SIG-M5 treated with dmso at 0.1 percent for 504 hours (cell line): ENCODE results near the gene BAG1.

Experiments
- DNase-seq: peaks from one replicate; lab custom pipeline; 2025; ENCODE audit not compliant: unreplicated experiment; lab: John Stamatoyannopoulos, UW

Gene BAG1

DNA sequence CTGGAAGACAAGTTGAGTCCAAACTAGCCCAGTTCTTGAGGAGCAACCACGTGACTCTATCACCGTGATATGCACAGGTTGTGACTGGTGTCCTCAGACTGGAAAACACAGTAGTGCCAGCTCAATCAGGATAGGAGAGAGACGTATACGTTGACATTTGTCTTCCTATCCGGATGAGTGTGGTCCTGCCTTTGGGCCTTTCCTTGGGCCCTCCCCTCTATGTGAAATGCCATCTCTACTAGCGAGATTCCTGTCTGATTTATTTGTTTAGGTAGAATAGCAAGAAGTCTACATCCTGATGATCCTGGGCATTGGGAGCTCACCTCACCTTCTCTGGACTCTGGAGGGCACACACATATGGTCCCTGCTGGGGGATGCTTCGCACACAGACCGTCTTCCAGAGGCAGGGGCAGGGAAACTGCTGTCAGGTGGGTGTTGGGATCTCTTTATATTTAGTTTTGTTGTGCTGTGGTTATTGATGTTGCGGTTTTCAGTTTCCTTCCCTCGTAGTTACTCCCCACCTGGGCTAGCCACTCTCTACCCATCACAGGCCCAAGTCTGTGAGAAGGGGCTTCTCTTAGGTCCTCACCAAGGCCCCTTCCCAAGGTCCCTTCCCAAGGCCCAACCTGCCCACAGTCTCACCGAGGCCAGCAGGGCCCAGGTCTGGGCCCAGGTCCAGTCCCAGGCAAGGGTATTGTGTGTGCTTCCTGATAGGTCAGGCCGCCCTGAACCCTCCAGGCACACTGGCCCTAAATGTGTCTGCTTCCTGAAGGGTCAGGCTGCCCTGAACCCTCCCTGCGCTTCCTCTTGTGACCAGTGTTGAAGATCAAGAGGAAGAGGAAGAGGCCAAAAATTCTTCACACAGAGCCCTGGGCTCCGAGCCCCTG is 43.6 kb downstream of the BAG1 start:
- DNase-seq: no peak

DNA sequence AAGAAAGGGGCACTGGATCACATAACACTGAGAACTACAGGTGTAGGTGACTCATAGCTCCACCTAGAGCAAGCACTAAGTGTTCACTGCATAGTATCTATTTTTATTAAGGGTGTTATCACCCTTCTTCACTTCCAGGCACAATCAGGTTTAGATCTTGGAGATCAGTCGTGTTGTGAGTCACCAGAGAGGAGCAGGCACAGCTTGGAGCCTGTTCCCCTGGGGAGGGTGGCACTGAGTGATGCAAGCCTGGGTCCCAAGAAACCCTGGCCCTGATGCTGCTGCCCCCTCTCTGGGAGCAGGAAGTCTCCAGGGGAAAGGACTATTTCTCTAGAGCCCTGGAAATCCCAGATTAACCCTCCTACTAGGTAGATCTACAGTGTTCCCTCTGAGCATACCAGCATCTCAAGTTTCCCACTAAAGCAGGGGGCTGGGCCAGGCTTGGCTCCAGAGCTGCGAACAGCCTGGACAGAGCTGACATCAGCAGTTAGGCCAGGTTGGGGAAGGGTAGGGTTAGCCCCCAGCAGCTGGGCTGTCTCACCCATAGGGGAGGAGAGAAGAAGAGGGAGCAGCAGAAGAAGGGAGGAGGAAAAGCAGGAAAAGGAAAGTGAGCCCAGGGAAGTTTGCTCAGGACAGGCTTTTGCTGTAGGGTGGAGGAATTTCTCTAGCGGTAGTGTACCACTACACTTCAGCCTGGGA is 52.7 kb downstream of the BAG1 start:
- no peak for DNase-seq

DNA sequence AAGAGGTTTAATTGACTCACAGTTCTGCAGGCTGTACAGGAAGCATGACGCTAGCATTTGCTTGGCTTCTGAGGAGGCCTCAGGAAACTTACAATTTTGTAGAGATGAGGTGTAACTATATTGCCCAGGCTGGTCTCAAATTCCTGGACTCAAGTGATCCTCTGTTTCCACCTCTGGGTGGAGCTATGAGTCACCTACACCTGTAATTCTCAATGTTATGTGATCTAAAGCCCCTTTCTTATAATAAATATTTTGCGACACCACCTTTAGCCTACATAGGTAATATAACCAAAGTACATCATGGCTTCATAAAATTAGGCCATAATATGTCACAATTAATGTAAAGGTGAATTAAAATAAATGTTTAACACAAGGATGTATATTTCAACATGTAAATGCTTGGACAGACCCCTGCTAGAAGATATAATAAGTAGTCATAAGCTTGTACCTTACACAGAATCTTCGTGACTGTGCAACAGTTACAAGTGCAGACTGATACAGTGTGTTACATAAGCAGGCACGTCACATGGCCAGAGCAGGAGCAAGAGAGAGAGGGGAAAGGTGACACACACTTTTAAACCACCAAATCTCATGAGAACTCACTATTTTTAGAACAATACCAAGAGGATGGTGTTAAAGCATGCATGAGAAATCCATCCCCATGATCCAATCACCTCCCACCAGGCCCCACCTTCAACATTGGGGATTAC is 54.3 kb downstream of the BAG1 start:
- DNase-seq: no peak

DNA sequence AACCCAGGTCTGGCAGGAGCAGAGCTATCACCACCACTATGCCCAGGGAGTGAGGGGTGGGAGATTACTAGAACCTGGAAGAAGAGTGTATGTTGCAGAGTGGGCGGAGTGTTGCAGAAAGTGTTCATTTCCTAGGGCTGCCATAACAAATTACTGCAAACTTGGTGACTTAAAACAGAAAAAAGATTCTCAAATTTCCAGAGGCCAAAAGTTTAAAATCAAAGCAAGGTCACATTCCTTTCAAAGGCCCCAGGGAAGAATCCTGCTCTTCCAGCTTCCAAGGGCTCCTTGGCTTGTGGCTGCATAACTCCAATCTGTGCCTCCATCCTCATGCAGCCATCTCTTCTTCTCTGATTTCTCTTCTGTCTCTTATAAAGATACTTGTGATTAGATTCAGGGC is 55.1 kb downstream of the BAG1 start:
- no peak for DNase-seq

DNA sequence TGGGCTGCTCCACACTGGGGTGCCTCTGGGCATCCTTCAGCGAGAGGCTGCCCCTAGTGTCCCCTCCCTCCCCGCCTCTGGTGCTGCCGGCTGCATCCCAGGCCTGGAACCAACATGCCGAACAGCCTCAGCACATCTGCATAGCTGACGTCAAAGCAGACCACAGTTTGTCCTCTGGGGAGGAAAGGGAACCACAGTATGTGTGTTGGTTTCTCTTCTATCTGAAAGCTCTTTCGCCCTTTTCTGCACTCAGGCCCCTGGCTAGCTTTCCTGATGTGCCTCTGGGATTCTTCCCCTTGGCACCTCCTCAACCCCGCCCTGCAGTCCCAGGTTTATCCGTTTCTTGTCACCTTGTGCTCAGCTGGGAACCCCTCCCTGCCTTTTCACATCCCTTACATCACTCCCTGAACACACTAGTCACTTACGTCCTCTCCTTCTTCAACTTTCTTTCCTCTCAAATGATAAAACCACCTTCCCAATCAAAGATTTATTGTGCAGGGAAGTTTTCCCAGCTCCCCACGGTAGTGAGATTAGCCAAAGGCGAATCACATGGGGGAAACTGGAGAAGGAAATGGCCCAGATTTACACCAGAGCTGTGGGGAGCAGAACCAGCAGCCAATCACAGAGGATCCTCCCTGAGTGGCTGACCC is 61.8 kb downstream of the BAG1 start:
- DNase-seq: no peak
